Astrocyte of the hippocampus (primary cell): ENCODE results near the gene OR10H3.
"Not testable (repeated sequence)": the region's sequence is repeated elsewhere in the genome, so short reads cannot be mapped to it uniquely, and the experiment has no call there.

ENCODE experiments used
- DNase-seq: peaks from one replicate; pipeline ENCODE4 v3.0.0; 2011; ENCODE audit warnings: low read depth, low spot score

The OR10H3 gene

DNA sequence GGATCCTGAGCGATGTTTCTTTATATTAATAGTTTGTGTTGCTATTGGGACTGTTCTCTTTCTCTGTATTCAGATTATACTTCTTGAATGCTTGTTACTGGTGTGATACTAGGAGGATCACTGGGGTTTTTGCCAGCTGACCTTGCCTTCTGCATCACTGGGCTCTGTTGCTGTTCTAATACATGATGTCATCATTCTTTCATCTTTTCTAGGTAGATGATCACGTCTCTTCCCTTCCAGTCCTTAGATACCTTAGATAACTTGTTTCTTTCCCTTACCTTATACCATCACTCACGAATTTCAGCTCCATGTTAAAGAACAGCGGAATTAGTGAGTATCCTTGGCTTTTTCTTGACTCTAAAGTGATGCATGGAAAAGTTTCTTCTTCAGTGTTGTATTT, at the start of gene OR10H3:
Gene OR10H3 (plus strand): TSS at position 264 of the 400 bp plus-strand sequence. CDS start 3,408 bp downstream, outside the sequence.
- DNase-seq, result no peak

- no peak for DNase-seq
Observed at GRCh38 chr19:15696654-15697194, 41.1 kb upstream of the OR10H3 start.

DNA sequence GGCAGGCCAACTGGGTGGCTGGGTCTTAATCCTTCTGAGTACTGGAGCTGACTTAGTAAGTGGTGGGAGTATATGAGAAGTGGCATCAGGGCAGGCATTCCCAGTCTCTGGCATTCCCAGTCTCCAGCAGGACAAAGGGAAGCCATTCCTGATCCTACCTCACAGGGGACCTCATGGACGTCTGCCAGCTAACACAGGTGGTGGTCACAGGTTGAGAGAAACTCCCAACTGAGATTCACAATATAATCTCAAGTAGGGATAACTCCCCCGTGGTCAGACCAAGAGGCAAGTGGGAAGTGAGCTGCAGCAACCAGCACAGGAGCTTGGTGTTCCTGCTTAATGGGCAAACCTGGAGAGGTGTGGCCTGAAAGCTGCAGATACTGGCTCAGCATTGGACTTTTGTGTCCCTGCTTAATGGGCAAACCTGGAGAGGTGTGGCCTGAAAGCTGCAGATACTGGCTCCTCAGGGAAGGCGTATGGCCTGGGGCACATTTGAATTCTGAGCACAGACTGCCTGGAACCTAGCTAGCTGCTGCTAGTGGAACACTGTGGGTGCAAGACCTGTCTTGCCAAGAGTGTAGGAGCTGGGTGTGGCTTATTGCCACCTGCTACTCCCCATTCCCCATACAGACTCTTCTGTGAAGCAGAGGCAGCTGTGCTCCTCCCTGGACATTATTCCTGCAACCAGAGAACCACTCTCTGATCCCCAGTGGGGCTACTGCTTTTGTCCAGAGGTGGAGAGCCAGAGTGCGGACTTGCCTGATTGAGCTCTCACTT, 35.8 kb upstream of the OR10H3 start:
- no peak for DNase-seq

DNA sequence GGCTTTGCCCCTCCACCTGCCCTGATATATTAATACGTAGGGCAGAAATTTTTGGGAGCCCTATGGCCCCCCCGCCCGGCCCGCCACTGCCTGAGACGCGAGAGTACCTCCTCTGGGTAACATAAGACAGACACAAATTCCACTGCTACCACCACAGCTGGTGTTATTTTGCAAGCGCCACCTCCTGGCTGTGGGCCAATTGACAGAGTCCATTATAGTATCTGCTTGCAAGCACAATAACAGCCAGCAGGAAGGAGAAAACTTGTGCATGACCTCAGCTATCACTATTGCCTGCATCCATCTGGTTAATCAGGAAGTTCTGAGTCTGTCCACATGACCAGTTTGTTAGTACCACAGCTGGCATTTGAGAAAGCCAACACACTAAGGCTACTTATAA, 35.3 kb upstream of the OR10H3 start:
- peak; percentile 7 for DNase-seq

DNA sequence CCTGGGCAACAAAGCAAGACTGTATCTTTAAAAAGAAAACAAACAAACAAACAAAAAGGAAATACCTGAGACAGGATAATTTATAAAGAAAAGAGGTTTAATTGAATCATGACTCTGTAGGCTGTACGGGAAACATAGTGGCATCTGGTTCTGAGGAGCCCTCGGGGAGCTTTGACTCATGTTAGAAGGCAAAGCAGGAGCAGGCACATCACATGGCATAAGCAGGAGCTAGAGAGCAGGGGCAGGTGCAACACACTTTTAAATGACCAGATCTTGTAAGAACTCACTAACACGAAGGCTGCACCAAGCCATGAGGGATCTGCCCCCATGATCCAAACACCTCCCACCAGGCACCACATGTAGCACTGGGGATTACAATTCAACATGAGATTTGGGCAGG, 23.1 kb upstream of the OR10H3 start:
- no peak for DNase-seq

- no peak for DNase-seq
Observed at GRCh38 chr19:15715642-15716041, 22.1 kb upstream of the OR10H3 start.

DNA sequence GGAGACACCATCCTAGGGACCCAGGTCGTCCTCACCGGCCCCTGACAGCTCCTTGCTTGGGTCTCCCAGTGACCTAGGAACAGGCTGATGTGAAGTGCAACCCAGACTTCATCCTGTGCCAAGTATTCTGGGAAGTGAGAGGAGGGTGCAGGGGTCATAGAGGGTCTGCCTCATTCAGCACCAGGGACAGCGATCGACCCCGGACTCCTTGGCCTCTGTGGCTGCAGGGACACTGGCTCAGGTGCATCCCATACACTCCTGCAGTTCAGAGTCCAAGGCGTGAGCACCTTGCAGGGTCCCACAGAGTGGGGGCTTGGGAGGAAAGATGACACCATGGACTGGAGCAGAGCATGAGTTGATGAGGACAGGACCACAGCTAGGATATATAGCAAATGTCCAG, 20.0 kb upstream of the OR10H3 start:
- no peak for DNase-seq

GRCh38 chr19:15721268-15721667, 16.5 kb upstream of the OR10H3 start:
- DNase-seq, result no peak

DNA sequence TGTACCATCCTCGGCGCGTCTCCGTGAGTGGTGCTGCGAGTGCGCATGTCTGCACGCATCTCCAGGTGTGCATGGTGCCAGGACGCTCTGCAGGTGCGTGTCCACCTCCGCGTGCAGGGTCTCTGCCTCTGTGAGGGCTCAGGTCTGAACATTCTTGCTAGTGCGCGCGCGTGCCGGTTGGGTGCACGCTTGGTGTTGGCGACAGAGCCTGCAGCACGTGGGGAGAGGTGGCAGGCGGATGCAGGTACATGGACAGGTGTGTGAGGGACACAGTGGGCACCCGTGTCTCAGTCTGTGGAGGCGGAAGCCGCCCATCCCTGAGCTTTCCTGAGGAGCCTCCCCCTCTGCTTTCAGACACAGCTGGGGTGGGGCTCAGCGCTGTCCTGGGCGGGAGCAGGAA, 14.8 kb upstream of the OR10H3 start:
- DNase-seq, result no peak

- no peak for DNase-seq
Observed at GRCh38 chr19:15727724-15728123, 10.1 kb upstream of the OR10H3 start, which contains the start of gene OR10H2. TSS of gene OR10H2 (plus strand) at chr19:15728024. CDS start at chr19:15728044, 20 bp downstream.

DNA sequence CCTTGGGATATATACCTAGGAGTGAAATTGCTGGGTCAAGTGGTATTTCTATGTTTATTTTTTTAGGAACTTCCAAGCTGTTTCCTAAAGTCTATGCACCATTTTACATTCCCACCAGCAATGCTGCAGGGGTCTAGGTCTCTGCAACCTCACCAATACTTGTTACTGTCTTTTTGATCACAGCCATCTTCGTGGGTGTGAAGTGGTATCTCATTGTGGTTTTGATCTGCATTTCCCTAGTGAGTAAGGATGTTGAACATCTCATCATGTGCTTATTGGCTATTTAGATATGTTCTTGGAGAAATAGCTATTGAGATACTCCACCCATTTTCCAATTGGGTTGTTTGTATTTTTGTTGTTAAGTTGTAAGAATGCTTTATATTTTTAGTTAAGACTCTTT, 7.2 kb upstream of the OR10H3 start:
- DNase-seq, result no peak

- DNase-seq, result no peak
Observed at GRCh38 chr19:15732388-15732787, 5.4 kb upstream of the OR10H3 start.

GRCh38 chr19:15733895-15734294, 3.9 kb upstream of the OR10H3 start:
- DNase-seq, result no peak

GRCh38 chr19:15740785-15741184, 3.0 kb downstream of the OR10H3 start:
- no peak for DNase-seq

DNA sequence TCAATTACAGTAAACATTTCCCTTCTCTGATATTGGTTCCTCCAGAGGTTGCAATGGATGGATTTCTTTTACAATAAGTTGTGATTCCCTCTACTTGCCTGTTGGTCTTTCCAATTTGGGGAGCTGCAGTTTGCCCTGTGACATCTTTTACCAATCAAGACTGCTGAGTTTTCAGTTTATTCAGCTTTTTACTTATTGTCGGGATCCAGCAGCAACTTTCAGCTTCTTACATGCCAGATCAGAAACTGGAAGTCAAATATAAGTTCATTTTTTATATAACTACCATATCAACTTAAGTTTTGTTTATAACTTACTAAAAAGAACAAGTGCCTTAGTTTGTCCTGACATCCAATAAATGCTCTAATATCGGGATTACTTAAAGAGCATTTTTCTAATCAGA, 10.5 kb downstream of the OR10H3 start:
- no peak for DNase-seq

DNA sequence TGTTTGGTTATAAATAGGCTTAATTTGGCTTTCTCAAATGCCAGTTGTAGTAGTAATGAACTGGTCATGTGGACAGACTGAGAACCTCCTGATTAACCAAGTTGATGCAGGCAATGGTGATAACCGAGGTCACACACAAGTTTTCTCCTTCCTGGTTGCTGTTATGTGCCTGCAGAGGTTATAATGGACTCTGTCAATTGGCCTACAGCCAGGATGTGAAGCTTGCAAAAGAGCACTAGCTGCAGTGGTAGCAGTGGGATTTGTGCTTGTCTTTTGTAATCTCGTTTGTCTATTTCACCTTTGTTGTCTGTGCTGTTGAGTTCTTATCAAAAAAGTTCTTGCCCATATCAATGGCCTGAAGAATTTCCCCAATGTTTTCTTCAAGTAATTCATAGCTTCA, 20.6 kb downstream of the OR10H3 start:
- DNase-seq, result no peak

DNA sequence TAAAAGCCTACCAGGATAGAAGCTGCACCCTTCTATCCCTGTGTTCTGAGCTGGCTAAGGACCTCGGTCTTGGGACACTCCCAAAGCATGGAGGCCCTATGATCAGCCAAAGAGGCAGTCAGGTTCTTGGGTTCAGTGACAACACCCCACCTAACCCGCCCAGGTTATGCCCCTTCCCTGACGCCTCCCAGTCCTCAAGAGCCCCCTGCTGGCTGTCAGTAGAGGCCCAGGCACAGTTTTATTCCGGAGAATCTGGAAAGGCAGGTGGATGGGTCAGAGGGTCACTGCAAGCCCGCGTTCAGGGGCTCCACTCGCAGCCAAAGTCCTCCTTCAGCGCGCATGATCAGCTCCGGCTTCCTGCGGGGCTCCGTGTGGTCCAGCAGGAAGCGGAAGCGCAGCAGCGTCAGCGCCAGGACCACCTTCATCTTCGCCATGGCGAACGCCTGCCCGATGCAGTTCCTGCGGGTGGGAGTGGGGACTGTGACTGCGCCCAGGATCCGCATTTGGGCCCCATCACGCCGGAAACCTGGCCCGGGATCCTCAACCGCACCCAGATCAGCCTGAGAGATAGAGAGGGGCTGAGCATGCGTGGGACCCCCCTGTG, 22.3 kb downstream of the OR10H3 start:
- no peak for DNase-seq

DNA sequence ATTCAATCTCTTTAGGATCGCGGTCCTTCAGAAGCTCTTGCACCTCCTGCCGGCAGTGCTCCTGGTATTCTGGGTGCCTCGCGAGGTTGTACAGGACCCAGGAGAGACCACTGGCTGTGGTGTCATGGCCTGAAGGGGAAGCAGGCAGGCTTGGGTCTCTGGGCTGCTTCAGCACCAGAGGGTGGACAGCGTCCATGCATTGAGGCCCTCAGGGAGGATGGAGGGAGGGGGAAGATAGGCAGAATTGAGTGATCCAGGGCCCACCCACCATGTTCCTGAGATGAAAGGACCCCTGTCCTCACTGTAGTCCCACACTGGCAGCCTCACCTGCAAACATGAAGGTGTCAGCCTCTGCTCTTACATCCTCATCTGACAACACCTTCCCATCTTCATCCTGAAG, 31.8 kb downstream of the OR10H3 start:
- no peak for DNase-seq

- DNase-seq, result not testable (repeated sequence)
Observed at GRCh38 chr19:15774159-15774558, 36.4 kb downstream of the OR10H3 start.

DNA sequence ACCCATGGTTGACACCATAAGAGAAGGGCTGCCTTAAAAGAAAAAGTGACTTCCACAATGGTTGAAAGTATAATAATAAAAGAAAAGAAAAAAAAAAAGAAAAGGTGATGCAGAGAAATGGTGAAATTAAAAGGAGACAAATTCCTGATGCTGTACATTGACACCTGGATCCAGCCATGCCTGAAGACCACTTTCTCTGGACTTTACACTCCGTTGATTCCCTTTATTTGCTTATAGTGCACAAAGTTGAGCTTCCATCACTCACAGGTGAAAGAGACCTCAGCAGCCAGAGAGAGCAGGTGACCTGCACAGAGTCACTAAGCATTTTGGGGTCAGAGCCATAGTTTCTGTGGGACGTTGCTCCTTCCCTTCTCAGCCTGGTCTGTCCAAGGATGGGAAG, 37.5 kb downstream of the OR10H3 start:
- no peak for DNase-seq

DNA sequence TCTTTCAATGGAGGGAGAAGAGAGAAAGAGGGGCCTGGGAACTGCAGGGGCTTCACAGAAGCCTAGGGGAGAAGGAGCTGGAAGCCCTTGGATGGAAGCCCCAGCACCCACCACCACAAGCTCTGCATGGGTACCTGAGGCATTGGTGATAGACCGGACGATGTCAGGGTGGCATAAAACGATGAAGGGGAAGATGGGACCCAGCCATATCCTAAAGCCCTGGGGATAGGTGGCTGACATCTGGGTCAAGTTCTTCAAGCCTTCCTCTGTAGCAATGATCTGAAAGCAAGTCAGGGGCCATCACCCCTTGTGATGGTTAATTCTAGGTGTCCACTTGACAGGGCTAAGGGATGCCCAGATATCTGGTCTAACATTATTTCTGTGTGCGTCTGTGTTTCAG, 38.5 kb downstream of the OR10H3 start:
- DNase-seq, result no peak

DNA sequence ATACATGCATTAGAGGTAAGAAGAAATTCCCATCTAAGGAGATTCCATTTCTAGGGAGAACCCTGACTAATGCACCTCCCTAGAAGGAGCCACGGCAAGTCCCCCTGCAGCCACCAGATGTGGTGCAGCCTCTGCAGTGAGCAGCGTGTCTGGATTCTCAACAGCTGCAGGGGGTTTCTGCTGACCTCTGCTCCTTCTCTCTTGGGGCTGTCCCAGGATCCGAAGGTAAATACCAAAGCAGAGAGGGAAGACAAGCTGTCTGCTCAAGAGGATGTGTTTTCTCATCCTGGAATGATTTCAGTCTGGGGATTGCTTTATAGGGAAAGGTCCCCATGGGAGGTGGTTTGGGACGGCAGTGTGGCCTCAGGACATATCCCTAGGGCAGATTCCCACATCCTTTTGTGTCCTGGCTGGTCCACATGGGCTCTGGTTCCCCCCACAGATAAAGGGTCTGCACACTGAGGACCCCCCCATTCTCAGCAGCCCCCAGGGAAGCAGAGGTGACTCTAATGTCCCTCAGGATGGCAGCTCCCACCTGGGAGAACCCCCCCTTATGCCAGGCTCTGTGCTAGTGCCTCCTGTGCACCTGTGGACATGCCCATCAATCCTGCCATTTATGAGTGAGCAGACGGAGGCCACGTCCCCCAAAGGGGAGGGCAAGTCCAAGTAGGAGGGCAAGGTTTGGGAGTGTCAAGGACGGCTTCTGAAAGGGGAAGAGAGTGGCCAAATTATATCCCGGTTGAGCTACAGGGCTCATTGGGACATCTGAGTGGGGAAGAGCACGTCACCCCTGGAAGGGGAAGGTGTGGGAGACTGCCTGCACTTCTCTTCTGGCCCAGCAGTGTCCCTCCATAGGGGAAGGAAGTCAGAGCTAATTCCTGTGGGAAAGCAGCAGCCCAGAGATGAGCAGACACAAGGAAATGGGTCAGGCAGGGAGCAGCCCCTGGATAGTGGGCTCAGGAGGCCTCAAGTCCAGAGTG, 39.5 kb downstream of the OR10H3 start:
- DNase-seq, result no peak
